H1 (cell line): Measurements from ENCODE around the gene DERL2. TPM values are rescaled to one million over a fixed set of nuclear protein-coding genes. Genes with fewer than 3 reads are reported as not detected.

Experiments used
- CTCF ChIA-PET: fragments of 300-600 bp; sonication (Branson Sonifier 250); formaldehyde crosslinking; loops from one replicate; lab custom pipeline; 2021; ENCODE audit not compliant: partially characterized antibody; lab: Charles Lee
- POLR2A ChIA-PET: fragments of 300-600 bp; sonication (Branson Sonifier 250); formaldehyde crosslinking; loops from one replicate; lab custom pipeline; 2021; ENCODE audit warnings: inconsistent platforms; ENCODE audit not compliant: partially characterized antibody; lab: Charles Lee
- DNase-seq, 2 experiments: peaks; one replicate each; pipeline versions ENCODE4 v3.0.0 to v3.0.0-alpha.2; 2010 to 2022; ENCODE audit warnings: low spot score in 2 of 2, low read depth in 1 of 2, mixed read lengths in 1 of 2
- FAIRE-seq: peaks from 2 replicates; lab custom pipeline; 2011; peaks lifted over from hg19 to GRCh38; lab: Jason Lieb, UNC
- H2AFZ ChIP-seq: 2 replicates; pipeline ENCODE4 v1.8.1; 2012; ENCODE audit warnings: low read length, inconsistent platforms
- H2AK5ac ChIP-seq: 2 replicates; pipeline ENCODE4 v1.6.1; 2013; ENCODE audit warnings: low read depth, low read length
- H2BK120ac ChIP-seq: replicated peaks from 2 replicates; pipeline ENCODE3; 2013; ENCODE audit warnings: low read depth, low read length, inconsistent platforms
- H2BK12ac ChIP-seq: 2 replicates; pipeline ENCODE4 v1.6.1; 2013; ENCODE audit warnings: low read depth, low read length
- H2BK15ac ChIP-seq: 2 replicates; pipeline ENCODE4 v1.6.1; 2013; ENCODE audit warnings: low read length
- H2BK20ac ChIP-seq: 2 replicates; pipeline ENCODE4 v1.6.1; 2013; ENCODE audit warnings: low read length
- H2BK5ac ChIP-seq: 2 replicates; pipeline ENCODE4 v1.6.1; 2013; ENCODE audit warnings: low read depth, low read length
- H3K14ac ChIP-seq: 2 replicates; pipeline ENCODE4 v1.6.1; 2013; ENCODE audit warnings: inconsistent platforms; ENCODE audit not compliant: insufficient read length
- H3K18ac ChIP-seq: 2 replicates; pipeline ENCODE4 v1.6.1; 2013; ENCODE audit warnings: low read length; ENCODE audit errors: extremely low read depth
- H3K23ac ChIP-seq: 2 replicates; pipeline ENCODE4 v1.6.1; 2013; ENCODE audit warnings: inconsistent platforms; ENCODE audit not compliant: insufficient read length
- H3K23me2 ChIP-seq: 2 replicates; pipeline ENCODE4 v1.6.1; 2013; ENCODE audit warnings: low read depth, low read length
- H3K27ac ChIP-seq: 2 replicates; pipeline ENCODE4 v1.6.1; 2011; ENCODE audit warnings: low read depth, low read length, inconsistent platforms
- H3K27me3 ChIP-seq, 4 experiments: replicated peaks in 1 of 4; 1 replicate in 1 of 4; 2 replicates in 3 of 4; pipeline versions ENCODE4 v1.6.1 to v1.8.1; 2011 to 2013; ENCODE audit warnings: low read length in 3 of 4, mild to moderate bottlenecking in 3 of 4, inconsistent platforms in 2 of 4, mixed read lengths in 2 of 4, moderate library complexity in 1 of 4; ENCODE audit not compliant: control insufficient read depth in 3 of 4, insufficient read depth in 3 of 4; ENCODE audit errors: extremely low read depth in 1 of 4
- H3K36me3 ChIP-seq, 4 experiments: 2 replicates each; pipeline versions ENCODE4 v1.6.1 to v1.8.1; 2011 to 2013; ENCODE audit warnings: mild to moderate bottlenecking in 4 of 4, low read length in 3 of 4, moderate library complexity in 2 of 4, control low read depth in 1 of 4, inconsistent platforms in 1 of 4; ENCODE audit not compliant: insufficient read depth in 4 of 4, control insufficient read depth in 2 of 4
- H3K4ac ChIP-seq: replicated peaks from 2 replicates; pipeline ENCODE3; 2013; ENCODE audit warnings: low read length, low read depth, mixed read lengths, inconsistent platforms; ENCODE audit not compliant: insufficient read length
- H3K4me1 ChIP-seq, 4 experiments: replicated peaks in 1 of 4; 1 replicate in 1 of 4; 2 replicates in 3 of 4; pipeline versions ENCODE4 v1.6.1 to v1.8.1; 2011 to 2013; ENCODE audit warnings: low read length in 3 of 4, inconsistent platforms in 2 of 4, mixed read lengths in 1 of 4; ENCODE audit not compliant: insufficient read depth in 4 of 4, control insufficient read depth in 3 of 4
- H3K4me2 ChIP-seq, 2 experiments: 2 replicates each; pipeline versions ENCODE4 v1.6.1 to v1.8.1; 2011 to 2013; ENCODE audit warnings: low read depth in 2 of 2, low read length in 2 of 2, control low read depth in 1 of 2, inconsistent platforms in 1 of 2, mild to moderate bottlenecking in 1 of 2; ENCODE audit not compliant: insufficient read depth in 1 of 2
- H3K4me3 ChIP-seq, 4 experiments: fragments of 200-600, 300-600 bp in 1 of 4; sonication (generic), shearing (Covaris generic), sonication (Bioruptor Twin) in 1 of 4; 2 replicates each; pipeline versions ENCODE4 v1.5.1 to v1.8.1; 2011 to 2016; ENCODE audit warnings: low read length in 4 of 4, low read depth in 3 of 4, control low read depth in 2 of 4, inconsistent platforms in 2 of 4, mild to moderate bottlenecking in 2 of 4, mixed read lengths in 1 of 4, moderate library complexity in 1 of 4; ENCODE audit not compliant: insufficient read depth in 2 of 4; ENCODE audit errors: extremely low read depth in 1 of 4
- H3K56ac ChIP-seq: replicated peaks from 2 replicates; pipeline ENCODE3; 2013; ENCODE audit warnings: low read depth, mild to moderate bottlenecking, mixed read lengths, low read length, inconsistent platforms; ENCODE audit not compliant: insufficient read length
- H3K79me1 ChIP-seq: 2 replicates; pipeline ENCODE4 v1.6.1; 2013; ENCODE audit warnings: low read depth, low read length, control low read depth
- H3K79me2 ChIP-seq, 2 experiments: 2 replicates each; pipeline versions ENCODE4 v1.6.1 to v1.8.1; 2012 to 2013; ENCODE audit warnings: low read length in 2 of 2, mild to moderate bottlenecking in 2 of 2, inconsistent platforms in 1 of 2; ENCODE audit not compliant: insufficient read depth in 2 of 2, control insufficient read depth in 1 of 2
- H3K9ac ChIP-seq, 4 experiments: replicated peaks in 1 of 4; 1 replicate in 1 of 4; 2 replicates in 3 of 4; pipeline versions ENCODE4 v1.6.1 to v1.8.1; 2011 to 2013; ENCODE audit warnings: low read depth in 3 of 4, low read length in 3 of 4, control low read depth in 2 of 4, mild to moderate bottlenecking in 2 of 4, moderate library complexity in 2 of 4, inconsistent platforms in 1 of 4; ENCODE audit errors: extremely low read depth in 1 of 4
- H3K9me3 ChIP-seq, 2 experiments: 2 replicates each; pipeline versions ENCODE4 v1.6.1 to v1.8.1; 2012 to 2013; ENCODE audit warnings: mild to moderate bottlenecking in 2 of 2, moderate library complexity in 2 of 2, control low read depth in 1 of 2, inconsistent platforms in 1 of 2, low read depth in 1 of 2, low read length in 1 of 2, mixed read lengths in 1 of 2; ENCODE audit not compliant: insufficient read depth in 2 of 2
- H4K20me1 ChIP-seq, 2 experiments: replicated peaks in 1 of 2; 2 replicates each; pipeline versions ENCODE3 to v1.8.1; 2011 to 2013; ENCODE audit warnings: inconsistent platforms in 2 of 2, low read length in 2 of 2, mild to moderate bottlenecking in 1 of 2; ENCODE audit not compliant: insufficient read depth in 2 of 2, control insufficient read depth in 1 of 2
- H4K5ac ChIP-seq: 2 replicates; pipeline ENCODE4 v1.6.1; 2013; ENCODE audit warnings: low read length, low read depth, mixed read lengths, inconsistent platforms; ENCODE audit not compliant: insufficient read length
- H4K8ac ChIP-seq: 2 replicates; pipeline ENCODE4 v1.8.0; 2013; ENCODE audit warnings: mild to moderate bottlenecking, moderate library complexity, low read length, inconsistent platforms; ENCODE audit not compliant: insufficient read depth; ENCODE audit errors: extremely low read depth
- H4K91ac ChIP-seq: replicated peaks from 2 replicates; pipeline ENCODE3; 2013; ENCODE audit warnings: low read length, mixed read lengths, inconsistent platforms; ENCODE audit not compliant: insufficient read length
- BCL11A ChIP-seq, 2 experiments: IDR thresholded peaks; one replicate each; pipeline ENCODE4 v1.6.1; 2011; ENCODE audit warnings: low read depth in 2 of 2, low read length in 2 of 2, mild to moderate bottlenecking in 2 of 2
- CBX5 ChIP-seq: fragments of 300-800, 300-1000 bp; sonication (generic); IDR thresholded peaks from 2 replicates; pipeline ENCODE4 v1.7.1; 2016; ENCODE audit warnings: antibody characterized with exemption, low read length, low read depth
- CHD2 ChIP-seq: IDR thresholded peaks from 2 replicates; pipeline ENCODE4 v1.6.1; 2012; ENCODE audit warnings: low read length, improper control_type of control experiment
- GABPA ChIP-seq: IDR thresholded peaks from 2 replicates; pipeline ENCODE4 v1.6.1; 2011; ENCODE audit warnings: mild to moderate bottlenecking, low read length, moderate library complexity, borderline replicate concordance; ENCODE audit not compliant: insufficient read depth
- GTF2F1 ChIP-seq: IDR thresholded peaks from 2 replicates; pipeline ENCODE4 v1.6.1; 2012; ENCODE audit warnings: low read depth, low read length, improper control_type of control experiment, borderline replicate concordance
- JUN ChIP-seq: IDR thresholded peaks from 2 replicates; pipeline ENCODE4 v1.6.1; 2011; ENCODE audit warnings: low read depth, mild to moderate bottlenecking, improper control_type of control experiment, low read length
- KDM4A ChIP-seq: IDR thresholded peaks from one replicate; pipeline ENCODE4 v1.7.1; 2012; ENCODE audit warnings: low read depth, mild to moderate bottlenecking, moderate library complexity, low read length, inconsistent platforms; ENCODE audit not compliant: severe bottlenecking
- KDM5A ChIP-seq: fragments of 200-600 bp; IDR thresholded peaks from 2 replicates; pipeline ENCODE4 v1.7.1; 2012; ENCODE audit warnings: mild to moderate bottlenecking, low read length, inconsistent platforms, mixed read lengths
- RFX5 ChIP-seq: IDR thresholded peaks from 2 replicates; pipeline ENCODE4 v1.6.1; 2011; ENCODE audit warnings: low read depth, low read length, improper control_type of control experiment, borderline replicate concordance
- SIX5 ChIP-seq: IDR thresholded peaks from 2 replicates; pipeline ENCODE4 v1.6.1; 2011; ENCODE audit warnings: mild to moderate bottlenecking, low read depth, low read length
- WGBS, 2 experiments: shearing (Covaris generic) in 1 of 2; methylation state at CpG; one replicate each; pipeline versions ENCODE4 v1.1.6 to v1.1.7; 2013 to 2015; ENCODE audit warnings: low lambda C conversion rate in 2 of 2, mixed read lengths in 2 of 2, inconsistent platforms in 1 of 2, low coverage in 1 of 2, missing lambda C conversion rate in 1 of 2; ENCODE audit not compliant: insufficient replicate concordance in 2 of 2, insufficient coverage in 1 of 2, insufficient read length in 1 of 2; ENCODE audit errors: extremely low coverage in 1 of 2, missing lambda C conversion rate in 1 of 2; 5-methylcytosine and 5-hydroxymethylcytosine counted together
- polyA plus RNA-seq, 7 experiments: library from polyadenylated mRNA; depleted of rRNA in 3 of 7; stranded (reverse) in 5 of 7; unstranded in 2 of 7; fragments of >200 nt in 5 of 7; fragments of 200-250 nt in 2 of 7; gene quantifications; 1 replicate in 5 of 7; 2 replicates in 1 of 7; 4 replicates in 1 of 7; pipeline versions ENCODE4 v1.2.1 to v1.2.3, GENCODE V29; 2011 to 2013; ENCODE audit warnings: missing spikeins in 2 of 7, mixed read lengths in 2 of 7
- total RNA-seq: library from RNA; stranded (reverse); fragmentation: NEBNext Ultra II Directional; extraction: Animal tissue kit (Norgen Biotek cat#: 25700); gene quantifications from 2 replicates; pipeline ENCODE4 v1.2.1, GENCODE V29; 2021
- TF ChIP-seq, protein P1 (sequence below): IDR thresholded peaks from 2 replicates; pipeline ENCODE4 v1.6.1; 2012; ENCODE audit warnings: inconsistent platforms
- TF ChIP-seq, protein P2 (sequence below): IDR thresholded peaks from 2 replicates; pipeline ENCODE4 v1.6.1; 2011; ENCODE audit warnings: low read depth, mild to moderate bottlenecking, low read length; ENCODE audit not compliant: insufficient read depth

The DERL2 gene
- total and polyA plus RNA-seq, 2 of the 8 experiments (the other 6 are each of a cell fraction or from before 2014, with no cell fraction given) = 55.3 to 58.4 TPM

DNA sequence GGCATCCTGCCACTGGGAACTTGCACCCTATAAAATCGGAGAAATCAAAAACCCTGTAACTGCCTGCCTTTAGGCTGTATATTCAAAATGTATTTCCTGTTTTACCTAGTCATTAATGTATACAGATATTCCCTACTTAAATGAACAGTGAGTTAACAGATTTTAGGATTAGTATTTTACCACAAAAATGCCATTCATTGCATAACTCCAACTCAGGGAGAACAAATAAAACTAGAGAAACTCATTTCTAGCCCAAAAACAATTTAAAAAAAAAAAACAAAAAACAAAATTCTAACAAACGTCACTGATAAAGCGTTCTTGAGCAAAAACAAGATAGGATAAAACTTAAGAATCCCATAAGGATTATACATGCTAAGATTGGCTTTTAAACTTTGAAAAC lies 13.5 kb downstream of the DERL2 start:
- H3K9ac ChIP-seq = no peak overlapping the region
- no peak overlapping the region for H2BK15ac ChIP-seq
- no peak overlapping the region for H3K18ac ChIP-seq
- H3K9me3 ChIP-seq = no peaks in the 10 kb centered on the region
- H3K4me3 ChIP-seq = no peak overlapping the region
- no peak for FAIRE-seq
- ChIA-PET CTCF (no interaction called here), POLR2A (interaction anchor here (4.1 kb wide), 1 partner anchor 13 kb away, joined by 27 read pairs; the partner anchor contains the start of genes DERL2 and MIS12)
- peaks cover 0 to 3% of the 10 kb centered on the region in 2 experiments for H4K20me1 ChIP-seq
- no peaks in the 10 kb centered on the region for H3K27me3 ChIP-seq
- no peak overlapping the region for H3K56ac ChIP-seq
- H2BK20ac ChIP-seq = no peak overlapping the region
- H2BK5ac ChIP-seq = no peak overlapping the region
- H2AK5ac ChIP-seq = no peak overlapping the region
- H3K36me3 ChIP-seq = peaks cover 6 to 40% (median 21%) of the 10 kb centered on the region in 4 experiments
- no peak overlapping the region for H2BK120ac ChIP-seq
- no peak overlapping the region for H4K8ac ChIP-seq
- no peak for DNase-seq
- H3K14ac ChIP-seq = no peak overlapping the region
- peaks cover 2% of the 10 kb centered on the region; the same call in 1 of the 2 replicates for H3K23me2 ChIP-seq
- H3K4ac ChIP-seq = no peak overlapping the region
- no peak overlapping the region for H2BK12ac ChIP-seq
- H3K79me1 ChIP-seq = no peaks in the 10 kb centered on the region
- H3K4me2 ChIP-seq = no peak overlapping the region
- 90% methylated on average over 3 of the region's 3 CpGs; no CpG with 5 or more reads in 1 of the 2 experiments for WGBS, 2 experiments
- H4K5ac ChIP-seq = no peak overlapping the region
- no peak overlapping the region for H3K23ac ChIP-seq
- no peak overlapping the region for H4K91ac ChIP-seq
- H3K79me2 ChIP-seq = peaks cover 8 to 17% of the 10 kb centered on the region in 2 experiments
- no peaks in the 10 kb centered on the region for H3K4me1 ChIP-seq
- no peak overlapping the region for H3K27ac ChIP-seq
- no peak overlapping the region for H2AFZ ChIP-seq
- no peak for TF ChIP-seq KDM5A
- no peak for TF ChIP-seq BCL11A (IDR thresholded peaks at IDR 0.05; ENCODE audit: low read depth in 2 of 2, low read length in 2 of 2)
- TF ChIP-seq CHD2 = no peak
- no peak for TF ChIP-seq KDM4A
- TF ChIP-seq JUN = no peak
- TF ChIP-seq GABPA = no peak
- no peak for TF ChIP-seq SIX5
- TF ChIP-seq CBX5 = no peak
- no peak for TF ChIP-seq GTF2F1
- no peak for TF ChIP-seq RFX5
- TF ChIP-seq, protein P1, sequence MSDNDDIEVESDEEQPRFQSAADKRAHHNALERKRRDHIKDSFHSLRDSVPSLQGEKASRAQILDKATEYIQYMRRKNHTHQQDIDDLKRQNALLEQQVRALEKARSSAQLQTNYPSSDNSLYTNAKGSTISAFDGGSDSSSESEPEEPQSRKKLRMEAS = no peak
- TF ChIP-seq, protein P2, sequence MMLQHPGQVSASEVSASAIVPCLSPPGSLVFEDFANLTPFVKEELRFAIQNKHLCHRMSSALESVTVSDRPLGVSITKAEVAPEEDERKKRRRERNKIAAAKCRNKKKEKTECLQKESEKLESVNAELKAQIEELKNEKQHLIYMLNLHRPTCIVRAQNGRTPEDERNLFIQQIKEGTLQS = no peak
